RPMI8226 (cell line): ENCODE data around the gene RINL.

ENCODE experiments used
- DNase-seq: peaks from one replicate; pipeline ENCODE4 v3.0.0-alpha.2; 2015

Gene RINL

DNA sequence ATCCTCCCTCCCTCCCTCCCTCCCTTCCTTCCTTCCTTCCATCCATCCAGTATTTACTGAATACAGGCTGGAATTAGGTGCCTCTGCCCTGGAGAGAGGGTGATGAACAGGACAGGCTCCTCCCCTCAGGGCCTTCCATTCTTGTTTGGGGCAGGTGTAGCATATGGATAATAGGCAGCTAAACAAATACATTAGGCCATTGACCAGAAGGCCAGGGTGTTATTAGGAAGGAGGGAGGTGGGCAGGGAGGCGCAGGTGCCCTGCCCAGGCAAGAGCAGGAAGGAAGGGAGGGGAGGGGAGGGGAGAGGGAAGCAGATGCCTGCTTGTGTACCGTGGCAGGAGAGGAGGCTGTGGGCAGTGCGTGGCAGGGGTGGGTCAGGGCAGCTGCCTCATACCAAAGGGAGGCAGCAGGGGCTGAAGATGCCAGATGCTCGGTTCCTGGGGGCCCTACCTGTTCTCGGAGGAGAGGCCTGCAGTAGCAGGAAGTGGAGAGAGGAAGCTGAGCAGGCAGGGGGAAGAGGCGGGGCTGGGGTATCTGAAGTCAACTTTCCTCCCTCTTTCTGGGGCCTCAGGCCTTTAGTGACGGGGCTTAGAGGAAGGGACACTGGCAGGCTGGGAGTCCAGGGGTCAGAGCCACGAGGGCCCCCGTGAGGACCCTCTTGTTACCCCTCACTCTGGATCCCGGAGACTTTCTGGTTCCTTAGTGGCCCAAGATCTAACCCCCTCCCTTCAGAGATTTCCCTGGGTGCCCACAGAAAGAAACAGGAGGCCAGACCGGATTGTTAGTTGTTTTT is at the start of gene RINL:
Gene RINL, minus strand, starts transcription at position 495 of the 794 bp plus-strand sequence. CDS start 1,533 bp downstream, outside the sequence.
- peak; percentile 80 for DNase-seq

DNA sequence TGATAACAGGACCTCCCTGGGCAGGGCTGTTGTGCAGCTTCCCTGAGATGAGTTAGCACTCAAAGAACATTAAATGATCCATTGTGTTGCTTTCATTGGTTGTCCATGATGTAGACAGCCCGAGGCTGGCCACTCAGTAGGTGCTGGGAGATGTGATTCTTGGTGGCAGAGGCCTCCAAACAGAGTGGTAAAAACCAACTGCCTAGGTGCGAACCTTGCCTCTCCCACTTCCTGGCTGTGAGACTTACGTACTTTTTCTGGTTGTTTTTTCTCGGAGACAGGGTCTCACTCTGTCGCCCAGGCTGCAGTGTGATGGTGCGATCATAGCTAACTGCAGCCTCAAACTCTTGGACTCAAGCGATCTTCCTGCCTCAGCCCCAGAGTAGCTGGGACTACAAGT is 46.3 kb upstream of the RINL start:
- DNase-seq, result no peak

GRCh38 chr19:38922482-38922881 is 44.4 kb upstream of the RINL start:
- no peak for DNase-seq

- DNase-seq, result no peak
Measured at GRCh38 chr19:38921420-38922274, 43.6 kb upstream of the RINL start.

DNA sequence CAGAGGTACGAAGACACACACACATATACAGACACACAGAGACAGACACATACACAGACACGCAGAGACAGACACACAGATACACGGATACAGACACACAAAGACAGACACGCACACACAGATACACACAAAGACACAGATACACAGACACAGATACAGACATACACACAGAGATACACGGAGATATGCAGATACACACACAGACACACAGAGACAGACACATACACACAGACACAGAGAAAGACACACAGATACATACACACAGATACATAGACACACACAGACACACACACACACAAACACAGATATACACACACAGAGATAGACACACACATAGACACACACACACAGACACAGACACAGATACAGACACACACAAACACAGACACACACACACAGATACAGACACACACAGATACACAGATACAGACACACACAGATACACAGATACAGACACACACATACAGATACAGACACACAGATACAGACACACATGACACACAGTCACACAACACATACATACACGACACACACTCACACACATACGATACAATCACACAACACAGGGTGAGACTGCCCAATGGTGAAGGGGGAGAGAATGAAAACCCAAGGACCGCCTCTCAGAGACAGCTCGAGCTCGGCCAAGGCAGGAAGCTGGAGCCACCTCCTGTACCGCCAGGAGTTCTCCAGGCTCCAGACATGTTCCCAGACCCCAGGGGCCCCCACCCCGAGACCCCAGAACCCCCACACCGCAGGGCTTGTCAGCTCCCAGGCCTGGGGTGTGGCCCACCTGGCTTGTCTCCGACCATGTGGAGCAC is 42.7 kb upstream of the RINL start:
- no peak for DNase-seq

DNA sequence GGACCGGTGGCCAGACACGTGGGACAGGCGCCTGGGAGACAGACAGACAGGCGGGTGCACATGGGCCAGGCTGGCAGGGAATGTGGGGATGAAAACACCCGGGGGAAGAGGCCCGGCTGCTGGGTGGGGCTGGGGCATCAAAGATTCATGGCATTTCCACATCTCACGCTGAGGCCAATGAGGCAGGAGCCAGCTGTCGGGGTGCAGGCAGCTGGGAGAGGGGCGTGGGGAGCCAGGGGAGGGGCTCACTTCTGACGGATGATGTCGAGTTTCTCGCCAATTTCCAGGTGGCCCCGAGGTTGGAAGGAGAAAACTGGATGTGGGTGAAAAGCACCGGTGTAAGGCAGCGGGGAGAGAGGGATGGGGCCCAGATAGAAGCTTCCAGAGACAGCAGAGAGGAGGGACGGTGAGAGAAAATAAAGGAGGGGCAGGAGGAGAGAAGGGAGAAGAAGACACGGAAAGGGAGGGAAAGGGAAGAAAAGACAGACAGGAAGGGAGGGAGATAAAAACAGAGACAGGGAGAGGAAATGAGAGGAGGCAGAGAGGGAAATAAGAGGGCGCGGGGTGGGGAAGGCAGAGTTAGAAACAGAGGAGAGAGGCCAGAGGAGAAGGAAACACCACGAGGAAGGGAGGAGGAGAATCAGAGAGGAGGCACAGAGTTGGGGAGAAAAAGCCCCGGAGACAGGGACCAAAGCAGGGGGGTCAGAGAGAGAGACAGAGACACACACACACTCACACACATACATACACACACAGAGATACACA is 41.9 kb upstream of the RINL start:
- no peak for DNase-seq

DNA sequence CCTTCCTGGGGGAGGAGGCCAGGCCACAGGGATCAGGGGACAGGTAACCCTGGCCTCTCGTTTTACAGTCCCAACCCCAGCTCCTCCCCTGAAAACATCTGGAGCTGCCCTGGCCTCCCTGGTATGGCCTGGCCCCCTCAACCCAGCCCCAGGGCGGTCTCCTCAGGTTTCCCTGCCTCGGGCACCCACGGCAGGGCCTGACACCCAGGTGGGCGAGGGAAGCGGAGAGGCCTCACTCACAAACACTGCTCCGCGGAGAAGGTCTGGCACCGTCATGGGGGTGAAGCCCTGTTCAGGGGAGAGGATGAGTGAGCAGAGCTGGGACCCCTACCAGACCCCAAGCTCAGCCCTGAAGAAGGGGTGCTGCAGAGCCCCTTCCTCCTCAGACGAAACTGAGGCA is 40.5 kb upstream of the RINL start:
- DNase-seq, result no peak

DNA sequence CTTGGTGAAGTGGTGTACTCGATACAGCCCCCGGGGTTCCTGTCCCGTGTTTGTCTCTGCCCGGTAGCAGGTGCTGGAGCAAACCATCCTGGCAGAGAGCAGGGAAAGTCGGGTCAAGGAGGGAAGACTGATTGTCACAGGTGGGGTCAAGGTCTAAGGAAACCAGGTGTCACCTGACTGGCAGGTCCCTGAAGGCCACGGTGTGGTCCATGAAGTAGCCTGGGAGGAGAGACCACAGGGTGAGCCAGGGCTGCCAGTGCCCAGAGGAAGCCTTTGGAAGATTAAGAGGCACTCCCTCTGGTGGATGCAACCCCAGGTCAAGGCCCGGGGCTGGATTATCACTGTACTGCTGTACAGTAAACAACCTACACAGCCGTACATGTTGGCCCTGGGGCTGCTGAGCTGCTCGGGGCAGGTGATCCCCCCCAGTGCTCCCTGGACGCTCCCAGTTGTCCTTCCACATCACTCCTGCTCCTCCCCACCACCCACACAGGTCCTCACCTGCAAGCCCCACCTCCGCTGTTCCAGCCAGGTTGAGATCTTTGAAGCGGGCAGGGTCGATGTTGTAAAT is 39.9 kb upstream of the RINL start:
- peak; percentile 20 for DNase-seq

DNA sequence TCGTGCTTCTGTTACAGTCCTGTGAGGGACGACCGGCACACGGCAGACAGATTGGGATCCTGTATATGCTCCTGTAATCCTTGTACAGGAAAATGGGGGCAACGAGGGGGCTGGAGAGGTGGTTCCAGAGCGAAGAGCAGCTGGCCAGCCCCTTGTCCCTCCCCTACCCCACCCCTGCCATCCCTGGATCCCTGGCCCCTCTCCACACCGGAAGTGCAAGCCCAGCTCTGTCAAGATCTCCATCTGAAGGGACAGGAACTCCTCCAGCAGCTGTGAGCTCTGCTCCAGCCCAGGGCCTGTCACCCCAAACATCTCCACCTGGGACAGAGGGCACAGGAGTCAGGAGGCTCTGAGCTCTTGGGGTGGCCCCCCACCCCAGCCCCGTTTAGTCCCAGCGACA is 39.4 kb upstream of the RINL start:
- no peak for DNase-seq

GRCh38 chr19:38915329-38916321 is 37.5 kb upstream of the RINL start:
- DNase-seq, result no peak

DNA sequence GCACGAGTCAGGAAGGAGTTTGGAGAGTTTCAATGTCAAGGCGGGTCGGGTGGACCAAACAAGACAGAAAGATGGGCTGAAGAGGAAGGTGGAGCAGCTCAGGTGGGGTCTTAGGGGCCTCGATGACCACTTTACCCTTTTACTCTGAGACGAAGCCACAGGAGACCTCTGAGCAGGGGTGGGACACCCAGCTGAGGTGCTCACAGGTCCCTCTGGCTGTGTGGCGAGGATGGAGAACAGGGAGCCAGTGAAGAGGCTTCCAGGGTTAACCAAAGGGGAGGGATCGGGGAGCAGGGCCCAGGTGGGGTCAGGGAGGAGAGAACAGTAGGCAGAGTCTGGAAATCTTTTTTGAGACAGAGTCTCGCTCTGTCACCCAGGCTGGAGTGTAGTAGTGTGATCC is 35.9 kb upstream of the RINL start:
- DNase-seq, result no peak

DNA sequence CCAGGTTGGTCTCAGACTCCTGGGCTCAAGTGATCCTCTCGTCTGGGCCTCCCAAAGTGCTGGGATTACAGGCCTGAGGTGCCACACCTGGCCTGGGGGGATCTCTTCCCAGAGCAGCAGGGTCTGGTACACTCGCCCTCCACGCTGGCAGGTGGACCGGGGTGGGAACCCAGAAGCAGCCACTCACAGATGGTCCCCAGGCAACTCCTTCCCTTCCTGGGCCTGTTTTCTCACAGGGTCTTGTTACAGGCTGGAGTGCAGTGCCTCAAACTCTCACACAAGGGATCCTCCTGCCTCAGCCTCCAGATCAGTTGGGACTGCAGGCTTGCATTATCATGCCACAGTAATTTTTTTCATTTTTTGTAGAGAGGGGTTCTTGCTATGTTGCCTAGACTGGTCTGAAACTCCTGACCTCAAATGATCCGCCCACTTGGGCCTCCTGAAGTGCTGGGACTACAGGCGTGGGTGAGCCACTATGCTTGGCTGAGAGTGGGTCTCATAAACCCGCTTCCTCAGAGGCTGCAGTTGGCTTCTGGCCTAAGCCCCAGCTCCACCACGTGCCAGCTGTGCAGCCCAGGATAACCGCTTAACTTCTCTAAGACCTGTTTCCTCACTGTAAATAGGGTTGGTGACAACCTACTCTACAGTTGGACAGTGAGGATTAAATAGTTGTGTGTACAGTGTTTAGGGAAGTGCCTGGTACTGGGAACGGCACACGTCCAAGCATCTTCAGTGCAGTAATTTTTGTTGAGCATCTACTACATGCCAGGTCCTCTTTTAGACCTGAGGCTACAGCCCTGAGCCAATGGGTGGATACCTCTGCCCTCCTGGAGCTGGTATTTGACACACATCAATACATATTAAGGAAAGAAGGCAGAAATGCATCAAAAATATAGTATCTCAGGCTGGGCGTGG is 34.8 kb upstream of the RINL start:
- peak; percentile 8 for DNase-seq

GRCh38 chr19:38911388-38912001 is 33.4 kb upstream of the RINL start:
- no peak for DNase-seq

DNA sequence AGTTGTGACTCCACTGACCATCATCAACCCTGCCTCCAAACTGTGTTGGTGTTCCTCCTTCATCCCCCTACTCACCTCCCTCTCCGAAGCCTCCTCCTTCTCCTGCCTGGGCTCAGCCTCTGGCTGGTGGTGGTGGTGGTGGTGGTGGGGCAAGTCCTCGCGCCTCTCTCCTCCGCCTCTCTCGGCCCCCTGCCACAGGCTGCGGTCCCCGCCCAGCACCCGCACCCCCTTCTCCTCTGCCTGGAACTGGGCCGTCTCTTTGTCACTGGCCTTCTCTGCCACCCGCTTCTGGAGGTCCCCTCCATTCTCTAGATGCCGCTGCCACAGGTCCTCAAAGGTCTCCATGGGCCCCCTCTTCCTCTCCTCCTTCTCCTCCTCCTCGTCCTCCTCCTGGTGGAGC is 32.4 kb upstream of the RINL start:
- no peak for DNase-seq

- no peak for DNase-seq
Measured at GRCh38 chr19:38908911-38909310, 30.8 kb upstream of the RINL start.

DNA sequence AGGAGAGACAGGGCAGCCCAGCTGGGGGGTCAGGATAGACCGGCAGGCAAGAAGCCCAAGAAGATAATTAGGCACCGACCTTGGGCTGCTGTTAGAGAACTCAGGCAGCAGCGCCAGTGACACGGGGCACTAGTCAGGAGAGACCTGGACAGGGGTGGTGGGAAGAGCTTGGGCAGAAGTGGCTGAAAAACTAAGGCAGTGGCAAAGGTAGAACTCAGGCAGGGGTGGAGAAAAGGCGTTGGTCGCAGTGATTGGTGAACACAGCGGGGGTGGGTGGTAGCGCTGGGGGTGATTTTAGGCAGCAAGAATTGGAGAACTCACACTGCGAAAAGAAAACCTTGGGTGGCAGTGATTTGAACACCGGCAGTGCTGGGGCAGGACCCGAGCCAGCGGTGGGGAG is 29.6 kb upstream of the RINL start:
- DNase-seq, result no peak

DNA sequence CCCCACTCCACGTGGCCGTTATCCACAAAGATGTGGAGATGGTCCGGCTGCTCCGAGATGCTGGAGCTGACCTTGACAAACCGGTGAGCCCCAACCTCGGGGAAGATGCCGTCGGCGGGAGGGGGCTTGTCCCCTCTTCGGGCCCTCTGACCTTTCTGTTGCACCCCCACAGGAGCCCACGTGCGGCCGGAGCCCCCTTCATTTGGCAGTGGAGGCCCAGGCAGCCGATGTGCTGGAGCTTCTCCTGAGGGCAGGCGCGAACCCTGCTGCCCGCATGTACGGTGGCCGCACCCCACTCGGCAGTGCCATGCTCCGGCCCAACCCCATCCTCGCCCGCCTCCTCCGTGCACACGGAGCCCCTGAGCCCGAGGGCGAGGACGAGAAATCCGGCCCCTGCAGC is 29.2 kb upstream of the RINL start:
- DNase-seq, result no peak

- no peak for DNase-seq
Measured at GRCh38 chr19:38905620-38906019, 27.5 kb upstream of the RINL start.
